Measurements from ENCODE around the gene SCFD1. TPM values are rescaled to one million over a fixed set of nuclear protein-coding genes. Genes with fewer than 3 reads are reported as not detected.

Gene SCFD1
- total RNA-seq, 4 donors from 2014 or later: 31.6 to 48.4 (median 42.5) TPM

DNA sequence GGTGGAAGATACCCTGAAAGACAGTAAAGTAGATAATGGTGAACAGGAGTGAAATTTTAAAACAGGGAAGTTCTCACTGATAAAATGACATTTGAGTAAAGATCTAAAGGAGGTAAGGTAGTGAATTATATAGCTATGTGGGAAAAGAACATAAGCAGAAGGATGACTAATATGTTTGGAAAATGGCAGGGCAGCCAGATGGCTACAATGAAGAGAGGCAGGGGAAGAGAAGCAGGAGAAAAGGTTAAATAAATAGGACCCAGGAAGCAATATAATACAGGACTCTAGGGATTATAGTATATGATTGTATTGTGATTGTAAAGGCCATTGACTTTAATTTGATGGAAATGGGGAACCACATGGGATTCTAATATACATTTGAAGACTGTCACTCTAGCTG lies 33.0 kb downstream of the SCFD1 start:
- no peak for ATAC-seq
- no peaks in the 10 kb centered on the region for H3K9me3 ChIP-seq
- peaks cover 0 to 77% of the 10 kb centered on the region in 2 donors for H3K36me3 ChIP-seq

DNA sequence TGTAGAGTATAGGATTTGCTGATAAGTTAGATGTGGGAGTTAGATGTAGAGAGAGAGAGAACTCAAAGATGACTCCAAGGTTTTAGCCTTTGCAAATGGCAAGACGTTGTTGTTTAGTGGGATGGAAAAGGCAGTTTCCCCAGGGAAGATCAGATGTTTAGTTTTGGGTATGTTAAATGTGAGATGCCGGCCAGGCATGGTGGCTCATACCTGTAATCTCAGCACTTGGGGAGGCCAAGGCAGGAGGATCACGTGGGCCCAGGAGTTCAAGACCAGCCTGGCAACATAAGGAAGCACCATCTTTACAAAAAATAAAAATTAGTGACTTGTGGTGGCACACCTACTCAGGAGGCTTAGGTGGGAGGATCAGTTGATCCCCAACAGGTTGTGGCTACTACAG lies 33.5 kb downstream of the SCFD1 start:
- WGBS, 2 donors (ENCODE audit: low coverage in 1 of 2): 93% methylated on average over 2 of the region's 3 CpGs; no CpG with 5 or more reads in 1 of the 2 donors
- Histone ChIP-seq H3K27me3 (no peaks in the 10 kb centered on the region), H3K4me1 (peaks cover 0 to 5% (median 0%) of the 10 kb centered on the region in 3 donors), H3K36me3 (peaks cover 0 to 77% of the 10 kb centered on the region in 2 donors), H3K27ac (no peak overlapping the region), H3K9me3 (no peaks in the 10 kb centered on the region), H3K4me3 (no peak overlapping the region)
- no peak for ATAC-seq
- no peak for TF ChIP-seq POLR2A (IDR thresholded peaks at IDR 0.05)
- TF ChIP-seq, protein P1, sequence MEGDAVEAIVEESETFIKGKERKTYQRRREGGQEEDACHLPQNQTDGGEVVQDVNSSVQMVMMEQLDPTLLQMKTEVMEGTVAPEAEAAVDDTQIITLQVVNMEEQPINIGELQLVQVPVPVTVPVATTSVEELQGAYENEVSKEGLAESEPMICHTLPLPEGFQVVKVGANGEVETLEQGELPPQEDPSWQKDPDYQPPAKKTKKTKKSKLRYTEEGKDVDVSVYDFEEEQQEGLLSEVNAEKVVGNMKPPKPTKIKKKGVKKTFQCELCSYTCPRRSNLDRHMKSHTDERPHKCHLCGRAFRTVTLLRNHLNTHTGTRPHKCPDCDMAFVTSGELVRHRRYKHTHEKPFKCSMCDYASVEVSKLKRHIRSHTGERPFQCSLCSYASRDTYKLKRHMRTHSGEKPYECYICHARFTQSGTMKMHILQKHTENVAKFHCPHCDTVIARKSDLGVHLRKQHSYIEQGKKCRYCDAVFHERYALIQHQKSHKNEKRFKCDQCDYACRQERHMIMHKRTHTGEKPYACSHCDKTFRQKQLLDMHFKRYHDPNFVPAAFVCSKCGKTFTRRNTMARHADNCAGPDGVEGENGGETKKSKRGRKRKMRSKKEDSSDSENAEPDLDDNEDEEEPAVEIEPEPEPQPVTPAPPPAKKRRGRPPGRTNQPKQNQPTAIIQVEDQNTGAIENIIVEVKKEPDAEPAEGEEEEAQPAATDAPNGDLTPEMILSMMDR (IDR thresholded peaks at IDR 0.05): no peak
- TF ChIP-seq POLR2AphosphoS5 (IDR thresholded peaks at IDR 0.05): no peak
- no peak for TF ChIP-seq EP300 (IDR thresholded peaks at IDR 0.05)

More for the DNA sequence above, 33.0 kb downstream of the SCFD1 start:
- H3K27me3 ChIP-seq: no peaks in the 10 kb centered on the region
- peaks cover 0 to 5% (median 0%) of the 10 kb centered on the region in 3 donors for H3K4me1 ChIP-seq
- no peak for TF ChIP-seq POLR2AphosphoS5 (IDR thresholded peaks at IDR 0.05)
- TF ChIP-seq, protein P1 (IDR thresholded peaks at IDR 0.05): no peak
- no peak for TF ChIP-seq POLR2A (IDR thresholded peaks at IDR 0.05)
- no peak for TF ChIP-seq EP300 (IDR thresholded peaks at IDR 0.05)
- no peak overlapping the region for H3K4me3 ChIP-seq
- no peak overlapping the region for H3K27ac ChIP-seq

DNA sequence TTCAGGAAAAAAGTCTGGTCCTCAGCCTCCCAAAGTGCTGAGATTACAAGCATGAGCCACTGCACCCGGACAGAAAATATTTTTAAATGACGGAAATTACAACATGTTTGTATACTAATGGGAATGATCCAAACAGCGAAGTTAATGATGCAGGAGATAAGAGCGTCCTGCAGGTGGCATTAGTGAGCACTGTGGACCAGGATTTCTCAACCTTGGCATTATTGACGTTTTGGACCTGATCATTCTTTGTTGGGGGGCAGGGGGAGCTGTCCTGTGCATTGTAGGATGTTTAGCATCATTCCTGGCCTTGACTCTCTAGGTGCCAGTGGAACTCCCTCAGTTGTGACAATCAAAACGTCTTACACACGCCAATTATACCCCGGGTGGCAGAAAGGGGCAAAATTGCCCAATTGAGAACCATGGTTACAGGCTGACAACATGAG lies 34.1 kb downstream of the SCFD1 start:
- peak; percentile 43 for ATAC-seq
- peaks cover 0 to 75% of the 10 kb centered on the region in 2 donors for H3K36me3 ChIP-seq
- TF ChIP-seq EP300 (IDR thresholded peaks at IDR 0.05) (no peak), POLR2A (IDR thresholded peaks at IDR 0.05) (no peak), POLR2AphosphoS5 (IDR thresholded peaks at IDR 0.05) (no peak)
- TF ChIP-seq, protein P1 (IDR thresholded peaks at IDR 0.05): peak; percentile 43 to 70 (median 52)
- peak overlapping the region in 1 of 4 donors; percentile 26 for H3K27ac ChIP-seq
- H3K4me1 ChIP-seq: peaks cover 0 to 5% (median 0%) of the 10 kb centered on the region in 3 donors
- WGBS, 2 donors (ENCODE audit: low coverage in 1 of 2): 35 to 53% methylated on average over 5 to 7 of the region's 8 CpGs
- no peak overlapping the region for H3K4me3 ChIP-seq
- H3K27me3 ChIP-seq: no peaks in the 10 kb centered on the region
- no peaks in the 10 kb centered on the region for H3K9me3 ChIP-seq

DNA sequence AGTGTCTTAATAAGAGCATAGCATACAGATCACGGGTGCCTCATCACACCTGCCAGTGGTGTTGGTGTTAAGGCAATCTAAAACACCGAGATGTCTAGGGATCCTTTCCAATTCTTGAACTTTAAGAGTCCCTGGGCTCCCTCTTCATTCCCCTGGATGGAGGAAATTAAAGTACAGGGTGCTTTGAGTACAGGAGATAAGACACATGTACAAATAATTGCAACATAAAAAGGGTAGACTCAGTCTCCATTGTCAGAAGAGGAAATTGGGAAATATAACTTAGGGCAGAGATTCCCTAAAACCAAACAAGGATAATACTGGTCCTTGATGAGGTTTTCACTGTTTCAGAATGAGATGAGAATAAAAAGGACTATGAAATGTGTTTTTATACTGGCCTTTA lies 34.9 kb downstream of the SCFD1 start:
- H3K36me3 ChIP-seq: peaks cover 0 to 67% of the 10 kb centered on the region in 2 donors
- H3K4me3 ChIP-seq: no peak overlapping the region
- WGBS, 2 donors (ENCODE audit: low coverage in 1 of 2): 78 to 92% methylated on average over 2 of the region's 2 CpGs
- H3K4me1 ChIP-seq: peaks cover 0 to 5% (median 0%) of the 10 kb centered on the region in 3 donors
- TF ChIP-seq POLR2AphosphoS5 (IDR thresholded peaks at IDR 0.05) (no peak), POLR2A (IDR thresholded peaks at IDR 0.05) (no peak), EP300 (IDR thresholded peaks at IDR 0.05) (no peak)
- TF ChIP-seq, protein P1 (IDR thresholded peaks at IDR 0.05): no peak
- peak overlapping the region in 1 of 4 donors; percentile 26 for H3K27ac ChIP-seq
- H3K27me3 ChIP-seq: no peaks in the 10 kb centered on the region
- ATAC-seq: no peak
- no peaks in the 10 kb centered on the region for H3K9me3 ChIP-seq

DNA sequence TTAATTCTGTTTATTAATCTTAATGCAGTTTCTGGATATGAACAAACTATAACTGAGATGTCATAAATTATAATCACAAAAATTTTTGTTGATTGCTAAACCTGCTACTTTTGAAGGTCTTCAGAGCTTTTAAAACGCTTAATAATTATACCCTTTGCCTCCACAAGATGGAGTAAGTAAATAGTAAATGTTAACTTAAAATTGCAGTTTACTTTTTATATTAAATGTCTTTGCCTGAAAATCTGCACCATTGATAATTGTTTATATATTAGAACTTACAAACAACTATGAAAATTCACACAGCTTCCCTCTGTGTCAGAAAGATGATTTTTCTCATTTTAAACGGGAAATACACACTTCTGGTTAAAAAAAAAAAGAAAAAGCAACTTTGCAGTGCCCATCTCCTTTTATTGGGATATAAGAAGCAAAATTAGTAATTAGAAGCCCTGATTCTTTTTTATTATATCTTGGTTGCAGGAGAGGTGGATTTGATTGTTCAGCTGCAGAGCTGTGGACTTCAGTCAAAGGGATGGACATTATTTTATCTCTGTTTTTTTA lies 35.6 kb downstream of the SCFD1 start:
- WGBS, 2 donors (ENCODE audit: low coverage in 1 of 2): 43 to 61% methylated on average over 2 of the region's 2 CpGs

More for the DNA sequence above, 35.6 kb downstream of the SCFD1 start:
- H3K9me3 ChIP-seq: no peaks in the 10 kb centered on the region
- H3K4me3 ChIP-seq: no peak overlapping the region
- no peak for ATAC-seq
- no peak overlapping the region for H3K27ac ChIP-seq
- TF ChIP-seq, protein P1 (IDR thresholded peaks at IDR 0.05): peak in 3 of 4 experiments; percentile 20 to 32 (median 22)
- TF ChIP-seq EP300 (IDR thresholded peaks at IDR 0.05): no peak
- H3K4me1 ChIP-seq: peaks cover 0 to 5% (median 0%) of the 10 kb centered on the region in 3 donors
- no peaks in the 10 kb centered on the region for H3K27me3 ChIP-seq
- H3K36me3 ChIP-seq: peaks cover 0 to 61% of the 10 kb centered on the region in 2 donors

Data from gastroesophageal sphincter (tissue), 4 donors.